Activated CD8-positive, alpha-beta memory T cell treated with anti-CD3 and anti-CD28 coated beads, Interleukin-2, amount 50 U/mL, for 48 hours (primary cell): ENCODE measurements around the gene ATP13A1.

Source experiments
- DNase-seq: peaks from one replicate; pipeline ENCODE4 v3.0.0-alpha.2; 2020

Gene ATP13A1

DNA sequence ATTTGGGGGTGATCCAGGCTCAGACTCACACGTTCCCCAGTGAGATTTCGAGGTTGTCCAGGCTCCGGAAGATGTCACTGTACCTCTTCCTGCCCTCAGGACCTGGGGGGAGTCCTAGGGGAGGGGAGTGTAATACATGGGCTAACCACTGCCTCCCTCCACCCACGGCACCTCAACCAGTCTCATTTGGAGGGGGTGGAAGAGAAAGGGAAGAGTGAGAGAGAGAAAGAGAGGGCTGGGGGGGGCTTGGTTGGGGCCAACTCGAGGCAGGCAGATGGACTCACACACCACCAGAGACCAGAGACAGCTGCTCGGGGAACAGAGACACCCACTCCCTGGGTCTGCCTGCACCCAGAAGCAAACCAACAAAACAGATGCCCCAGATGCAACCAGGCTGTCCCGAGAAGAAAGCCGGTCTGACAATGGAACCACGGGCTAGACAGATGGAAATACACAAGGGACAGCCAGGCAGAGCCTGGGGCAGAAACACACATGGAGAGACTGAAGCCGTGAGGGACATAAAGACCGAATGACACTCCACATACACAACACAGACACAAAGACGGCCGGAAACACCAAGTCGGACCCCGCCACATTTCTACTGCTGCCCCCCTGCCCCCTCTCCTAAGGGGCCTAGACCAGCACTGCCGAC is 20.8 kb downstream of the ATP13A1 start:
- peak; percentile 74 for DNase-seq

- DNase-seq, result no peak
Observed at GRCh38 chr19:19637523-19638251, 25.8 kb downstream of the ATP13A1 start.

DNA sequence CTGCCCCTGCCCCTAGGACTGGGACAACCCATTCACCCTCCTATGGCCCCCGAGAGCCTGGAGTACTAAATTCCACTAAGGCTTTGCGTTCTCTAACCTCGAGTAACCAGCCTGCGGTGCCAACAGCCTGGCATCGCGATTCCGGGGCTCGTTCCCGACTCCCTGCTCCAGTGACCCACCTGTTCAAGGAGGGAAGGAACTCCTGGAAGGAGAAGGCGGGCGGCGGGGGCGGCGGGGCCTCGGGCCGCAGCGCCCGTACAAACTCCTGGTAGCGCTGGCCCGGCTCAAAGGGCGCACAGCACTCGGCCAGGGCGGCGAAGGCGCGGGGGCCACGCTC is 26.3 kb downstream of the ATP13A1 start:
- no peak for DNase-seq

- DNase-seq, result no peak
Observed at GRCh38 chr19:19636573-19637185, 26.8 kb downstream of the ATP13A1 start.

GRCh38 chr19:19635313-19635702 is 28.2 kb downstream of the ATP13A1 start:
- no peak for DNase-seq

DNA sequence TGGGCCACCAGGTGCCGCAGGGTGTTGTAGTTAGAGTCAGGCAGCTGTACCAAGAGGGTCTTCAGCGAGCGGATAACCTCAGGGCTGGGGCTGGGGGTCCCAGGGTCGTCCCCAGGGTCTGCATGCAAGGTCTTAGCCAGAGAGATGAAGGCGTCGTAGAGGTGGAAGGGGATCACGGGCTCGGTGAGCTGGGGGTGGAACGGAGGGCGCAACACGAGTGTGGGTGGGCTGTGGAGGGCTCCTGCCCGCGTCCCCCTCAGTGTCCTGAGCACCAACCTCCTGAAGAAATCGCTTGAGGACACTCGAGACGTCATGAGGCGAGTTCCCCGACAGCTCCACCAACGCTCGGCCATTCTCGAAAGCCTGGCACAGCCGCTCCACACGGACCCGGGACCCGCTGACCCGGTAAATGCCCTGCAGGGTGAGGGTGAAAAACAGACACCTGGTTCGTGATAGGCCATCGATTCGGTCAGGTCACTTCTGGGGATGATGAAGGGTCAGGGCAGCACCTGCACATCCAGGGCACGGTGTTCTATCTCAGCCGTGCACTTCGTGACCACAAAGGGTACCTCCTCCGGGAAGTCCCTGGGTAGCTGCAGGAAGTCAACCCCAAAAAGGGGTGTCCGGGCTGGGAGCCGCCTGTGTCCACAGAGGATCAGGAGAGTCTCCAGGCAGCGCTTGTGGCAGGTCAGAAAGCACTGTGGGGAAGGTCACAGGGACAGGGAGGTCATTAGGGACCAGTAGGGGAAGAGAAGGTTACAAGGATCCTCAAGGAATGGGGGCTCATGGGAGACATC is 28.8 kb downstream of the ATP13A1 start:
- no peak for DNase-seq

GRCh38 chr19:19633711-19634515 is 29.6 kb downstream of the ATP13A1 start:
- no peak for DNase-seq

- DNase-seq, result no peak
Observed at GRCh38 chr19:19632661-19633060, 30.8 kb downstream of the ATP13A1 start.

GRCh38 chr19:19631346-19631745 is 32.1 kb downstream of the ATP13A1 start:
- no peak for DNase-seq

GRCh38 chr19:19630426-19630825 is 33.0 kb downstream of the ATP13A1 start:
- DNase-seq, result no peak

DNA sequence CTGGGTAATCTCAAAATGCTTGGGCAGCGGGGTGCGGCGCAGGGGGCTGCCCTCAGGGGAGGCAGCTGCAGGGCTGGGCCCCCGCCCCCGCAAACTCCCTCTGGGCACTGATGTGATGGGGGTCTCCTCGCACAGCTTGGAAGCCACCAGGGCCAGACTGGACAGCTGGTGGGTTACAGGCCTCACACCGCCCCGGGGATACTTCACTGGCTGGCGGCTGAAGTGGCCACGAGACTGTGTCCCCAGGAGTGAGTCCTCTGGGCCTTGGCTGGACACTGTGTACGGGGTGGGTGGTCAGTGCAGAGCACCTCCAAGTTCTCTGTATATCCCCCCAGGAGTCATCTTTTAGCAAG is 33.4 kb downstream of the ATP13A1 start:
- no peak for DNase-seq

GRCh38 chr19:19628501-19629134 is 34.9 kb downstream of the ATP13A1 start:
- peak; percentile 77 for DNase-seq

- DNase-seq, result peak; percentile 85
Observed at GRCh38 chr19:19627621-19628500, 35.6 kb downstream of the ATP13A1 start, which contains the start of gene LPAR2. TSS of gene LPAR2 (minus strand) at chr19:19628220. CDS start at chr19:19627275, 945 bp downstream.

DNA sequence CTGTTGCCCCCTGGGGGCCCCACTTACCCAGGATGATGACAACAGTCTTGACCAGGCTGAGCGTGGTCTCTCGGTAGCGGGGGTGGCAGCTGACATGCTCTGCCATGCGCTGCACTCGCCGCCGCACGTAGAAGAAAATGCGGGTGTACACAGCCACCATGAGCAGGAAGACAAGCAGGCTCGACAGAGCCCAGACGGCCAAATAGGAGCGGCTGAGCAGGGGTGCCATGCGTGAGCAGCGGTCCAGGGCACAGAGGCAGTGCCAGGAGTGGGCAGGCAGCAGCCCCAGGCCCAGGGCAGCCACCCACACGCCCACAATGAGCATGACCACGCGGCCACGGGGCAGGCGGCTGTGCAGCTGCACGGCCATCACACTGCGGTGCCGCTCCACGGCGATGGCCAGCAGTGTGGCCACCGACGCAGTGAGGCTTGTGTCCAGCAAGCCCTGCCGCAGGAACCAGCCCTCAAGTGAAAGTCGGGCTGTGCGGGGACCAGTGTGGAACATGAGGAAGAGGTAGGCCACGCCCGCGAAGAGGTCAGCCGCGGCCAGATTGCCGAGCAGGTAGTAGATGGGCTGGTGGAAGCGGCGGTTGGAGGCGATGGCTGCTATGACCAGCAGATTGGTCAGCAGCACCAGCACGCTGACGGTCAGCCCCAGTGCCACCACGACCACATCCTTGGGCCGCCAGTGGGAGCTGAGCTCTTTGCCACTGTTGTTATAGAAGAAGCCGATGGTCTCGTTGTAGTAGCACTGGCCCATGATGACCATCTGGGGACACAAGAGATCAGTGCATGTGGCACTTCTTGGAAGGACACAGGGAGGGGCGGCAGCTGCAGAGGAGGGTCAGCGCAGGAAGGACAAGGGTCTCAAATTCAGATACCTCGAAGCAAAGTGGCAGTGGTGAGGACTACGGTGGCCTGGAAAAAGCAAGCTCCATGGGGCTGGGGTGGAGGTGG is 36.7 kb downstream of the ATP13A1 start:
- no peak for DNase-seq

DNA sequence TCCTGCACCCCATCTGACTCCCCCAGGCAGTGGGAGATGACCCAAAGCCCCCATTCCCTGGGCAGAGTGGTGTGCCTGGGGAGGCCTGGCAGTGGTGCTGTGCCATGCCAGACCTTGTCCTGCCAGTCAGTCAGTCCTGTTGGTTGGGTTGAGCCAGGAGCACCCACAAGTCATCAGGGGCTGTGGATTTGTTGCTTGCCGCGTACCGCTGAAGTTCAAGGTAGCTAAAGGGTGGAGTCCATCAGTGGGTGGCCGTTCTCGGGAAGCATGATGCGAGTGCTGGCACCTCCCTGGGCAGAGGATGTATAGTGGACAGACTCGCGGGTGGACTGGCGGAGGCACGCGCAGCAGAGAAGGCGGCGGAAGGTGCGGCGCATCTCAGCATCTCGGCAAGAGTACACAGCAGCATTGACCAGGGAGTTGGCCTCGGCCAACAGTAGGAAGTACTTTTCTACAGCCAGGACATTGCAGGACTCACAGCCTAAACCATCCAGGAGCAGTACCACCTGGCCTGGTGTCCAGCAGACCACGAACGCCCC is 39.4 kb downstream of the ATP13A1 start:
- DNase-seq, result no peak

DNA sequence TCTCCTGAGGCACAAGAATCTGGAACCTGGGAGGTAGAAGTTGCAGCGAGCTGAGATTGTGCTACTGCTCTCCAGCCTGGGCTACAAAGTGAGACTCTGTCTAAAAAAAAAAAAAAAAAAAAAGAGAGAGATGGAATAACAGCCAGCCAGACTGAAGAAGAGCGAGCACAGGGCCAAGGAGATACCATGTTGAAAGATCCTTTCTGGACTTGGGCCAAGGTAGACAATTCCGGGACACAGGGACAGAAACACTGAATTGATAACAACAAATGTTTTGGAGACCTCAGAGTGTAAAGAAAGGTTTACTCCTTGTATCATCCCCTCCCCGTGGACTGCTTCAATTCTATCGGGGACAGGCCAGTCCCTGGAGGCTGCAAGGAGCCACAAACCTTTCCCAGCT is 40.1 kb downstream of the ATP13A1 start:
- no peak for DNase-seq

DNA sequence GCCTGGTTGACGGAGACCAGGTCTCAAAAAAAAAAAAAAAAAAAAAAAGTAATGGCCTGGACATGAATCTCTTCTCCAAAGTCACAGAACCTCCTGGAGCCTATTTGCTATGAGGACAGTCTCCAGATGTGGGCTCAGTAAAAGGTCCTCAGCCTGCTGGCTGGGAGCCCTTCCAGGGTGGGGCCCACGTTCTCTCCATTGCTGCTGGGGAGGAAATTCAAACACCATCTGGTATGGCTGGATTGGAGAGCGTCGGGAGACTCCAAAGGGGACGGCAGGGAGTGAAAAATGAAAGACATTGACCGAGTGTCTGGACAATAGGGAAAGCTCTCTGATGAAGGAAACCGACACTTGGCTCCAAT is 43.6 kb downstream of the ATP13A1 start:
- DNase-seq, result no peak

GRCh38 chr19:19619181-19619848 is 44.2 kb downstream of the ATP13A1 start:
- no peak for DNase-seq
